ENCODE measurements around the gene PDE6A. TPM values are rescaled to one million over a fixed set of nuclear protein-coding genes. Genes with fewer than 3 reads are reported as not detected.

PDE6A gene
- total RNA-seq, 2 experiments from 2014 or later: not detected

GRCh38 chr5:149822301-149822700, 122.3 kb downstream of the PDE6A start:
- H3K27ac Mint-ChIP-seq: no peak overlapping the region
- POLR2A ChIA-PET: no interaction called here
- H3K4me1 Mint-ChIP-seq: no peaks in the 10 kb centered on the region
- H3K9me3 Mint-ChIP-seq: no peaks in the 10 kb centered on the region
- peaks cover 2% of the 10 kb centered on the region for H3K36me3 Mint-ChIP-seq
- DNase-seq (no peak), ATAC-seq (ENCODE audit: low read depth) (no peak)
- no peak overlapping the region for H3K4me3 Mint-ChIP-seq
- H3K27me3 Mint-ChIP-seq: no peaks in the 10 kb centered on the region

GRCh38 chr5:149820536-149821510, 123.8 kb downstream of the PDE6A start:
- Mint-ChIP-seq H3K36me3 (peaks cover 2% of the 10 kb centered on the region), H3K27me3 (no peaks in the 10 kb centered on the region), H3K27ac (no peak overlapping the region), H3K4me1 (peaks cover 2% of the 10 kb centered on the region), H3K9me3 (no peaks in the 10 kb centered on the region), H3K4me3 (no peak overlapping the region)
- DNase-seq (no peak), ATAC-seq (ENCODE audit: low read depth) (no peak)
- POLR2A ChIA-PET: no interaction called here

GRCh38 chr5:149820012-149820411, 124.6 kb downstream of the PDE6A start:
- no peak for DNase-seq
- Mint-ChIP-seq H3K4me1 (peaks cover 2% of the 10 kb centered on the region), H3K27me3 (no peaks in the 10 kb centered on the region), H3K36me3 (peaks cover 2% of the 10 kb centered on the region), H3K4me3 (no peak overlapping the region), H3K27ac (no peak overlapping the region), H3K9me3 (no peaks in the 10 kb centered on the region)
- POLR2A ChIA-PET: no interaction called here
- ATAC-seq (ENCODE audit: low read depth): no peak

- no peak for ATAC-seq (ENCODE audit: low read depth)
- H3K4me1 Mint-ChIP-seq: peaks cover 2% of the 10 kb centered on the region
Observed at GRCh38 chr5:149818116-149818515, 126.5 kb downstream of the PDE6A start.

DNA sequence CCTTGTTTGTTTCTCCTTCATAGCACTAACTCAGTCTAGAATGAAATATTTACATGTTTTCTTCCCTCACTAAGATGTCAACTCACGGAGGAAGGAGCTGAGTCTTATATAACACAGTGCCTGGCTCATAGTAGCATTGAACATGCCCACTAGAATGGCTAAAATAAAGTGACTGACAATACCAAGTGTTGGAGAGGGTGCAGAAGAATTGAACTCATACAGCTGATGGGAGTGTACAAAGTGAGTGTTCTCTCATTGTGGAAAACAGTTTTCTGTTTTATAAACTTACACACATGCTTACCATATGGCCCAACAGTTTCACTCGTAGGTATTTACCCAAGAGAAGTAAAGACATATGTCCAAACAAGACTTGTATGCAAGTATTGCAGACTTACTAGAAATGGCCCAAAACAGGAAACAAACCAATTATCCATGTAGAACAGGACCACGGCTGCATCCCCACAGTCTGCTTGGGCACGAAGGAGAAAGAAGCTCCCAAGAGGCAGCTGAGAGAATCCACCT, 127.0 kb downstream of the PDE6A start:
- DNase-seq: no peak
- no peak overlapping the region for H3K4me3 Mint-ChIP-seq
- no peaks in the 10 kb centered on the region for H3K27me3 Mint-ChIP-seq
- ATAC-seq (ENCODE audit: low read depth): no peak
- H3K27ac Mint-ChIP-seq: no peak overlapping the region
- H3K36me3 Mint-ChIP-seq: peaks cover 2% of the 10 kb centered on the region
- H3K4me1 Mint-ChIP-seq: peaks cover 4% of the 10 kb centered on the region
- POLR2A ChIA-PET: no interaction called here
- no peaks in the 10 kb centered on the region for H3K9me3 Mint-ChIP-seq

More at GRCh38 chr5:149818116-149818515, 126.5 kb downstream of the PDE6A start:
- POLR2A ChIA-PET: no interaction called here
- no peaks in the 10 kb centered on the region for H3K9me3 Mint-ChIP-seq
- H3K4me3 Mint-ChIP-seq: no peak overlapping the region
- H3K27me3 Mint-ChIP-seq: no peaks in the 10 kb centered on the region
- H3K36me3 Mint-ChIP-seq: peaks cover 2% of the 10 kb centered on the region
- H3K27ac Mint-ChIP-seq: no peak overlapping the region
- no peak for DNase-seq

GRCh38 chr5:149816661-149817060, 127.9 kb downstream of the PDE6A start:
- no peak for DNase-seq

GRCh38 chr5:149811453-149811852, 133.1 kb downstream of the PDE6A start:
- Mint-ChIP-seq H3K36me3 (no peaks in the 10 kb centered on the region), H3K27me3 (no peaks in the 10 kb centered on the region), H3K9me3 (no peaks in the 10 kb centered on the region), H3K4me1 (peaks cover 3% of the 10 kb centered on the region), H3K4me3 (no peak overlapping the region), H3K27ac (no peak overlapping the region)
- no peak for DNase-seq
- POLR2A ChIA-PET: no interaction called here
- no peak for ATAC-seq (ENCODE audit: low read depth)

More at GRCh38 chr5:149816661-149817060, 127.9 kb downstream of the PDE6A start:
- POLR2A ChIA-PET: no interaction called here
- no peak overlapping the region for H3K4me3 Mint-ChIP-seq
- H3K36me3 Mint-ChIP-seq: peaks cover 1% of the 10 kb centered on the region
- H3K27me3 Mint-ChIP-seq: no peaks in the 10 kb centered on the region
- H3K9me3 Mint-ChIP-seq: no peaks in the 10 kb centered on the region
- no peak overlapping the region for H3K27ac Mint-ChIP-seq
- no peak for ATAC-seq (ENCODE audit: low read depth)
- peaks cover 4% of the 10 kb centered on the region for H3K4me1 Mint-ChIP-seq

GRCh38 chr5:149810856-149811255, 133.7 kb downstream of the PDE6A start:
- Mint-ChIP-seq H3K27me3 (no peaks in the 10 kb centered on the region), H3K4me3 (no peak overlapping the region), H3K36me3 (no peaks in the 10 kb centered on the region), H3K27ac (no peak overlapping the region), H3K9me3 (no peaks in the 10 kb centered on the region), H3K4me1 (peaks cover 3% of the 10 kb centered on the region)
- DNase-seq (no peak), ATAC-seq (ENCODE audit: low read depth) (no peak)
- POLR2A ChIA-PET: no interaction called here

- POLR2A ChIA-PET: no interaction called here
- no peaks in the 10 kb centered on the region for H3K36me3 Mint-ChIP-seq
- H3K27ac Mint-ChIP-seq: no peak overlapping the region
- no peaks in the 10 kb centered on the region for H3K27me3 Mint-ChIP-seq
- H3K9me3 Mint-ChIP-seq: no peaks in the 10 kb centered on the region
- peaks cover 3% of the 10 kb centered on the region for H3K4me1 Mint-ChIP-seq
- no peak overlapping the region for H3K4me3 Mint-ChIP-seq
- DNase-seq (no peak), ATAC-seq (ENCODE audit: low read depth) (no peak)
Observed at GRCh38 chr5:149809931-149810691, 134.5 kb downstream of the PDE6A start.

- H3K4me1 Mint-ChIP-seq: peaks cover 3% of the 10 kb centered on the region
- no peak overlapping the region for H3K4me3 Mint-ChIP-seq
- H3K36me3 Mint-ChIP-seq: no peaks in the 10 kb centered on the region
- no peak for ATAC-seq (ENCODE audit: low read depth)
- no peak overlapping the region for H3K27ac Mint-ChIP-seq
- POLR2A ChIA-PET: no interaction called here
- H3K9me3 Mint-ChIP-seq: no peaks in the 10 kb centered on the region
- no peaks in the 10 kb centered on the region for H3K27me3 Mint-ChIP-seq
- no peak for DNase-seq
Observed at GRCh38 chr5:149808264-149808982, 136.2 kb downstream of the PDE6A start.

Other genes starting within 250 kb of the PDE6A start
- gene PPARGC1B, start 214.5 kb downstream of the PDE6A start, total RNA-seq: 1 to 10 TPM; 6.4 to 8.1 TPM
- gene SLC26A2, start 16.0 kb upstream of the PDE6A start, total RNA-seq: 1 to 10 TPM; 8.6 to 9.7 TPM
- gene TIGD6, start 55.9 kb upstream of the PDE6A start, total RNA-seq: 1 to 10 TPM; 2.6 to 3.4 TPM
- gene HMGXB3, start 55.9 kb upstream of the PDE6A start, total RNA-seq: 10 to 100 TPM; 36.3 to 41.3 TPM
- gene CSF1R, start 141.8 kb upstream of the PDE6A start, total RNA-seq: 1 to 10 TPM; 3.4 to 3.6 TPM
- 10 to 100 TPM; 33.4 to 41.5 TPM for gene PDGFRB, start 211.1 kb upstream of the PDE6A start, total RNA-seq
- not detected for gene CDX1, start 222.0 kb upstream of the PDE6A start, total RNA-seq
- not detected for gene SLC6A7, start 245.3 kb upstream of the PDE6A start, total RNA-seq